GM21423 (cell line): ENCODE results near the gene LSS.
"Not testable (repeated sequence)": the region's sequence is repeated elsewhere in the genome, so short reads cannot be mapped to it uniquely, and the experiment has no call there.

Source experiments
- ATAC-seq: cut with Tn5 transposase; IDR thresholded peaks from one replicate; pipeline ENCODE4 v1.9.1; 2021; ENCODE audit warnings: mild to moderate bottlenecking, moderate library complexity; ENCODE audit not compliant: unreplicated experiment

The LSS gene

DNA sequence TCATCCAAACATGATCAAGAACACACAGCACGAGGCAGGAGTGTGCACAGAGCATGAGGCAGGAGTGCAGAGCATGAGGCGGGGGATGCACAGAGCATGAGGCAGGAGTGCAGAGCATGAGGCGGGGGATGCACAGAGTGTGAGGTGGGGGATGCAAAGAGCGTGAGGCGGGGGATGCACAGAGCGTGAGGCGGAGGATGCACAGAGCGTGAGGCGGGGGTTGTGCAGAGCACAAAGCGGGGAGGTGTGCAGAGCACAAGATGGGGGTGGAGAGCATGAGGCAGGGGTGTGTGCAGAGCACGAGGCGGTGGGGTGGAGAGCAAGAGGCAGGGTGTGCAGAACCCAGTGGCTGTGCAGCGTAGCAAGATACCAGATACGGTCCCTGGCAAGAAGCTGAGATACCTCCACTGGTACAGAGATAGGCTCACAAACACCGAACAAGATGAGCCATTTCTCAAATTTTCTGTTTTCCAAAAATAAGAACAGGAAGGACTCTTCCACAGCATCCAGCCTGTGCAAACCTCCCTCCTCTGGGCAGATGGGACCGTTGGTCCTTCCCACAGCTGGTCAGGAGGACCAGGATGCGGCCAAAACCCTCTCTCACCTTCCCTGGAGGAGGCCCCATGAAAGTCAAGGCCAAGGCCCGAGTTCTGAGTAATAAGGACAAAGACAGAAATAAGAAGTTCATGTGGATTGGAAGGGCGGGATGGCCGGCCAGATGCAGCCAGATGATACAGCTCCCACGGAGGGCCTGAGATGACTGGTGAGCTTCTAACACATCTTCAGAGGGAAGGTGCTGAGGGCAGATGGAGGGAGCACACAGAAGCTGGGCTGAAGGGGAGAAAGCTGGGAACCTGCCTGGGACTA lies 56.3 kb downstream of the LSS start:
- no peak for ATAC-seq

DNA sequence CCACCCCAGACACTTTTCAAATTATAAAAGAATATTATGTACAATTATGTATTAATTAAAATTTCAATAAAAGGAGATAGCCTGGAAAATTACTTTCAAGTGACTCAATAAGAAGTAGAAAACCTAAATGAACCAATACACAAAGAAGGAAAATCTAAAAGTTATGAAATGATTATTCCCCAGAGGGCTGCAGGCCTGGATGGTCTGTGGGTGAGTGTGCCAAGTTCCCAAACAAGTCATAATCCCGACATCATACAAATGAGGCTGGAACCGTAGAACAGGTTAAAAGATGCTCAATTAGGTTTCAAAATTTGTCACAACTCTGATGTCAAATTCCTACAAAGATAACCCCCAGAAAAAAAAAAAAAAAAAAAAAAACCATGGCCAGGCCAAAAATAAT lies 57.0 kb downstream of the LSS start:
- no peak for ATAC-seq

DNA sequence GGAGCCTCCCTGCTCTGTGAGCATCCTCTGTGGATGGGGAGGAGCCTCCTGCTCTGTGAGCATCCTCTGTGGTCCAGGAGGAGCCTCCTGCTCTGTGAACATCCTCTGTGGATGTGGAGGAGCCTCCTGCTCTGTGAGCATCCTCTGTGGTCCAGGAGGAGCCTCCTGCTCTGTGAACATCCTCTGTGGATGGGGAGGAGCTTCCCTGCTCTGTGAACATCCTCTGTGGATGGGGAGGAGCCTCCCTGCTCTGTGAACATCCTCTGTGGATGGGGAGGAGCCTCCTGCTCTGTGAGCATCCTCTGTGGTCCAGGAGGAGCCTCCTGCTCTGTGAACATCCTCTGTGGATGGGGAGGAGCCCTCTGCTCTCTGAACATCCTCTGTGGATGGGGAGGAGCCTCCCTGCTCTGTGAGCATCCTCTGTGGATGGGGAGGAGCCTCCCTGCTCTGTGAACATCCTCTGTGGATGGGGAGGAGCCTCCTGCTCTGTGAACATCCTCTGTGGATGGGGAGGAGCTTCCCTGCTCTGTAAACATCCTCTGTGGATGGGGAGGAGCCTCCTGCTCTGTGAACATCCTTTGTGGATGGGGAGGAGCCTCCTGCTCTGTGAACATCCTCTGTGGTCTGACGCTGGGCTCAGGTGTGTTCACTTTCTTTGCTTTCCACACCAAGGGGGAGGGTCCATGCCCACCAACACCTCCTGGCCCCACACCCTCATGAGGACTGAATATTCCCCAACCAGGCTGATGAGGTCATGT lies 58.0 kb downstream of the LSS start:
- ATAC-seq = not testable (repeated sequence)

DNA sequence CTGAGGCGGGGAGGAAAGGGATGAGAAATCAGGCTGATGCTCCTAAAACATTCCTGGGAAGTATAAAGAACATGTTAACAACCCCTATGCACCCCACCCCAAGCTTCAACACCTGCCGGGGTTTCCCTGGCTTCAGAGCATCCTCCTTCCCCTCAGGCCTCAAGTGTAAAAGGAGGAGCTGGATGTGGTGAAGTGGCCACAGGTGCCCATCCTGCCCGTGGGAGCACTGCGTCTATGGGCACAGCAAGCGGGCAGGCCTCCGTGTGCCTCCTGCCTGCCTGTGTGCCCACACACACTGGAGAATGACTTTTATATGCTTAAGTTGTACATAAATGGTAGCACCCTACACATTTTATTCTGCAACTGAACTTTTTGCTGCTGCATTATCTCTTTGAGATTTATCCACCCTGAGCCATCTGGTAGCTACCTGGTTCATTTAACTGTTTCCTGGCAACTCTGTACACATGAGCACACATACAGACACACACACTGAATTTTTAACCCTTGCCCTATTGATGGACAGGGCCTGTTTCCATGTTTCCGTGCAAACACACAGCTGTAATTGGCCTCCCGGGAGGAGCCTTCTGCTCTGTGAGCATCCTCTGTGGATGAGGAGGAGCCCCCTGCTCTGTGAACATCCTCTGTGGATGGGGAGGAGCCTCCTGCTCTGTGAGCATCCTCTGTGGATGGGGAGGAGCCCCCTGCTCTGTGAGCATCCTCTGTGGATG lies 59.8 kb downstream of the LSS start:
- no peak for ATAC-seq

DNA sequence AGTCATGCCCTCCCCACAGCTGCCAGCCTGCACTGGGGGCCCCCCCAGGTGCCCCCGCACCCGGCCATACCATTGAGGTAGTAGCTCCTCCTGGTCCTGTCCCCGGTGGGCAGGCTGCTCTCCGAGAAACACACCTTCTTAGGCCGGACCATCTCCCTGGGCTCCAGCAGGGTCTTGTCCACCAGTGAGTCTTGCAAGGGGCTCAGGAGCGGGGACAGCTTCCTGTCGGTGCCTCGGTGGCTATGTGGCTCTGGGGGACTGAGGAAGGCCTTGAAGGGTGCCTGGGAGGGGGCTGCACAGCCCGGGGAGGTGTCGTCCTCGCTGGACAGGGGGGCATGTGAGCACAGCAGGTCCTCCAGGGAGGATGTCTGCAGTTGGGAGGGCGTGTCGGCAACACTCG lies 60.3 kb downstream of the LSS start:
- no peak for ATAC-seq

DNA sequence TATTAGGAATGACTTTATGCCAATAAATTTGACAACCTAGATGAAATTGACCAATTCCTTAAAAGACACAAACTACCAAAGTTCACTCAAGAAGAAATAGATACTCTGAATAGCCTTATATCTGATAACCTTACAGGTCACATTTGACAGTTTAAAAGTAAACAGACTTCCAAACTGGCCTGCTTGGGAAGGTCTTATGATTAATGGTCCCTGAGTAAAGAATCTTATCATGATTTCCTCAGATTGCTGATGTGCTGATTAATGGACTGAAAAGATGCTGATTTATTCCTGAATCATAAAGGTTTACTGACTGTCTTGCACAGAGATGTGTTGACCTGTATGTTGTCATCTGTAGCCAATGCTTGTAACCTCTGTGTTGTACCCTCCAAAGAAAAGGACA lies 63.5 kb downstream of the LSS start:
- no peak for ATAC-seq

DNA sequence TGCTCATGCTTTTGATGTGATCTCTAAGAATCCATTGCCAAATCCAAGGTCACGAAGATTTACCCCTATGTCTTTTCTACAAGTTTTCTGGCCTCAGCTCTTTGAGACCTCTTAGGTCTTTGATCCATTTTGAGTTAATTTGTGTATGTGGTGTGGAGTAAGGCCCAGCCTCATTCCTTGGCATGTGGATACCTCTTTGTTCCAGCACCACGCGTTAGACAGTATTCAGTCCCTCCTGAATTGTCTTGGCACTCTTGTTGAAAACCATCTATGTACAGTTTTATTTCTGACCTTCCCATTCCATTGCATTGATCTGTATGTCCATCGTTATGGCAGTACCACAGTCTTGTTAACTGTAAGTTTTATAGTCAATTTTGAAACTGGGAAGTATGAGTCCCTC lies 65.2 kb downstream of the LSS start:
- ATAC-seq = no peak

DNA sequence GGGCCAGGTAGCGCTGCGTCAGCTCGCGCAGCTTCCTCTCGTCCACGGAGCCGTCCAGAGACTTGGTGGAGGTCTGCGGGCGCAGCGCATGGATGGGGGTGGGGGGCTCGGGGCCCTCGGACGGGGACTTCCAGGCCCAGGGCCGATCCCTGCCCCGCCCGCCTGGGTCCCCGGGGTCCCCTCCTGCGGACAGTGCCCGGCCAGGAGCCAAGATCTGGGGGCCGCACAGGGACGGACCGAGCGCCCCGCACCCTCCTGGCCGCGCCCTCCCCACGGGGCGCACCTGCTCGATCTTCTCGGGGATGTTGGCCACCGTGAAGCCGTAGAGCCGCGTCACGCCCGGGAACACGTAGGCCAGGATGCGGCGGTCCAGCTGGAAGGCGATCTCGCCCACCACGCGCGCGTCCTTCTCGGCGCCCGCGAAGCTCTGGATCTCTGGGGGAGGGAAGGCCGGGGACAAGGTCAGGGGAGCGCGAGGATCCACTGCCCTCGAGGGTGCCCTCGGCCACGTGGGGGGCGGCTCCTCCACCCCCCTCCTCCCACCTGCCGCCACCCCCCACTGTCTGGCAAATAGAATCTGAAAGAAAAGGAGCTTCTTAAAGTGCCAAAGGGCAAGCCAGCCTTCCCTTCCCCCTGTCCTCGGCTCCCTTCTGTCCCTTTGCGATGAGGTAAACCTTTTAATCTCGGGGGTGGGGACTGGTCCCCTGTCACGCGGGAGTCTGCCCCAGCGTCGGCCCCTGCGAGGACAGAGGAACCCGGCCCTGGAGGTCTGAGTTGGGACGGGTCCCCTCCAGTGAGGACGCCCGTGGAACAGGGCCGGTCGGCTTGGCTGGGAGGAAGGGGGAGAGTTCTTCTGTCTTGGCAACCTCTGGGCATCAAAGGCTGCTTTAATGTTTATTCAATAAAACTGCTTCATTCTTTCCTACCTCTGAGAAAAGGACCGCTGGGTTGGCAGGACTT lies 66.7 kb downstream of the LSS start:
- no peak for ATAC-seq

DNA sequence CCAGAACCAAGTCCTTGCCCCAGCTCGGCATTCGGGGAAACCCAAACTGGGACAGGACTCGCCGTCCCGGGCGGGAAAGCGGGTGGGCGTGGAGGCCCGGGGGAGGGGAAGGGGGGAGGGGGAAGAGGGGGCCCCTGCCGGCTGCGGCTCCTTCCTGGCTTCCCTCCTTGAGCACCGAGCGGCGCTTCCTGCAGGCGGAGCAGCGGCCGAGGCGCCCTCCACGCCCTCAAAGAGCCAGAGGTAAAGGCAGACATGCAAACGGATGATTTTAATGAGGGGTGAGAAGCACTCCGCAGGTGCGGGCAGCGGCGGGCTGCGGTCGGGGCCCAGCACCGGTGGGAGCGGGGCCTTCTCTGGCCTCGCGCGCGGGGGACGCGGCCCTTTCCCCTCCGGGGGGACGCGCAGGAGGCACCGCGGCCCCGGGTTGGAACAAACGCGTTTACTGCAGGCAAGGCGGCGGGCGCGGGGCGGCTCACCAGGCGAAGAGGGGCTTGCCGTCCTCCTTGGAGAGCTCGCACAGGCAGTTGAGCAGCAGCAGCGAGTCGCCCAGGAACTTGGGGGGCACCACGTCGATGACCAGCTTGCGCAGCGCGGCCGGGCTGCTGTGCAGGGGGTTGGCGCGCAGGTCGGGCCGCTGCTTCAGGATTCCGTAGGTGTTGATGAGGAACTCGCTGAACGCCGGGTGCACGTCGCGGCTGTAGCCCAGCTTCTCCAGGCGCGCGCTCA lies 67.5 kb downstream of the LSS start:
- no peak for ATAC-seq

DNA sequence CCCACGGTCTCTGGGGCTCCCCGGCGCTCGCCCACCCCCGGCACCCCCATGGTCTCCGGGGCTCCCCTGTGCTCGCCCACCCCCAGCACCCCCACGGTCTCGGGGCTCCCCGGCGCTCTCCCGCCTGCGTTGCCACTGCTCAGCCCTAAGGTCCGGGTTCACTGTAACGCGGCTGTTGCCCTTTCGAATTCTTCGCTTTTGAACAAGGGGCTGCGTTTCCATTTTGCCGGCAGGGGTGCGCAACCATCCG lies 68.0 kb downstream of the LSS start:
- no peak for ATAC-seq

DNA sequence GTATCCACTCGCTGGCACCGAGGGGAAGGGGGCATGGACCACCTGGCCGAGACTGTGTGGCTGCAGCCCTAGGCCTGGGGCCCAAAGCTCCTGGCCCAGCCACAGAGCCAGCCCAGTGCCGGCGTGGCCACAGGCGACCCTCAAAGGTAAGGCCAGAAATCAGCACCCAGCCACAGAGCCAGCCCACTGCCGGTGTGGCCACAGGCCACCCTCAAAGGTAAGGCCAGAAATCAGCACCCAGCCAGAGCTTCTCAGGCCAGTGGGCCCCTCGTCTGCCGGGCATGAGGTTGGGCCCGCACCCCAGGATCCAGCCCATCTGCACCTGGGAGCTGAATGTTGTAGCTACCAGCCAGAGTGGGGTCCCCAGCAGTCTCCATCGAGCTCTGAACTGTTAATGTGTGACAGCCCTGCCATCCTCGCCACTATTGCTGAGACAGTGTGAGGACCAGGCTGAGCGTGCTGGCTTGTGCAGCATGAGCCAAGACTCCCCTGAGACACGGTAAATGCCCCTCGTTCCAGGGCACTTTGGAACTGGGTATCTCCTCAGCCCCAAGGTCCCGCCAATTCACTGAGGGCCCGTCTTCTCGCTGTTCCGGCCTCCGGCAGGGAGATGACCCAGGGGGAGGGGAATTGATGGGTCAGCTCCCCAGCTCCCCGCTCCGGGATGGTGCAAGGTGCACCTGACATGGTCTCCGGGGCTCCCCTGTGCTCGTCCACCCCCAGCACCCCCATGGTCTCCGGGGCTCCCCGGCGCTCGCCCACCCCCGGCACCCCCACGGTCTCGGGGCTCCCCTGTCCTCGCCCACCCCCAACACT lies 68.5 kb downstream of the LSS start:
- no peak for ATAC-seq

DNA sequence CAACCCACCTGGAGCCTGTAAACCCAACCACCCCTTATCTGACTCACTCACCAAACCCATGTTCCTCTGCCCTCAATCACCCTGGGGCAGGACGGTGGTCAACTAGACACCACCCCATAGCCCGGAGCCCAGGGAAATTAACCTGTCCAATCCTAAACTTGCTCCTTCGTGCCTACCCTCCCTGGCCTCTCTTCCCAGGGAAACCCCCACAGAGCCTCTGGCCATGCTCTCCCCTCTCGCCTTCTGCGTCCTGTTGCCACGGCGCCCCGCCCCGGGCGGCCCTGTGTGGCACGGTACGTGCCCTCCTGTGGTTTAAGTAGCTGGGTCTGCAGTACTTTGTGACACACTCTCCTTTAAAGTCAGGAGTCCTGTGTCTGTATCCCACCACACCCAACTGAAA lies 69.2 kb downstream of the LSS start:
- no peak for ATAC-seq

DNA sequence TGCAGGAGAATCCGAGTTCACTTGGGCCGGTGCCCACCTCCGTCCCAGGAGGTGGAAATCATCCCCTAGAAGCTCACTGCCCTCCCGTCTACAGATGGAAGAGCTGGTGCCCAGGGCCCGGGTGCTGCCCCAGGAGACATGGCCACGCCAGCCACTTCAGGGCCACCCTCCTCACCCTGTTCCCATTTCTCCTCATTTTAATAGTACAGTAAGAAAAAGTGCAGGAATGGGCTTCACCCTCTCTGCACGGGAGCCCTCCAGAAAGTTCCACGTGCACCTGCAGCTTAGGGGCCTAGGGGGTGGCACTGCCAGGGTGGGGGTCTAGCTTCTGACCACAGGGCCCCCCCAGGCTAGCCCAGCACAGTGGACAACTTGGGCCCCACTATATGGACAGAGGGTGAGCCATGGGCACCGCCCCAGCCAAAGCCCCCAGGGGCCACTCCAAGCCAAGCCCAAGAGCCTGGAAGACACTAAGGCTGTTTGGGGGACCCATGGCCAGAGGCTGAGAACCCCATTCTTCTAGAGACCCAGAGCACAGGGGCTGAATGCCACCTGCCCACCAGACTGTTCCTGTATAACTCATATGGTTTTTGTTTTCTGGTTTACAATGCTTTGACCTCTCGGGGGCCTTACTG lies 69.8 kb downstream of the LSS start:
- no peak for ATAC-seq

DNA sequence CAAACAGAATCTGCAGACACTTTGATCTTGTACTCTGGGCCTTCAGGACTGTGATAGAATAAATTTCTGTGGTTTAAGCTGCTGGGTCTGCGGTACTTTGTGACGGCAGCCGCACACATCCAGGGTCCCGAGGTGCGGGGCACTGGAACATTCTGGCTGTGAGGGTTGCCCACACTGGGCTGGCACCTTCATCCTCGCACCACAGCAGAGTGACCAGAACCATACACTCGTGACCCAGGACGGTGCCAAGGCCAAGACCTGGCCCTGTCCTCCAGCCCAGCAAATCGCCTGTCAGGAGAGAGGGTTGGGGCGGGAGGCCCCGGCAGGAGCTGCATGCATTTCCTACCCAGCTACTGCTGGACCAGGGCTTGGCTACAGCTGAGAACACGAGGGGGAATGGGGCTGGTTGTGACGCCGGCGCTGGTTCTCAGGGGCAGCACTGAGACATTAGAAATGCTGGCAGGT lies 70.6 kb downstream of the LSS start:
- ATAC-seq = no peak

DNA sequence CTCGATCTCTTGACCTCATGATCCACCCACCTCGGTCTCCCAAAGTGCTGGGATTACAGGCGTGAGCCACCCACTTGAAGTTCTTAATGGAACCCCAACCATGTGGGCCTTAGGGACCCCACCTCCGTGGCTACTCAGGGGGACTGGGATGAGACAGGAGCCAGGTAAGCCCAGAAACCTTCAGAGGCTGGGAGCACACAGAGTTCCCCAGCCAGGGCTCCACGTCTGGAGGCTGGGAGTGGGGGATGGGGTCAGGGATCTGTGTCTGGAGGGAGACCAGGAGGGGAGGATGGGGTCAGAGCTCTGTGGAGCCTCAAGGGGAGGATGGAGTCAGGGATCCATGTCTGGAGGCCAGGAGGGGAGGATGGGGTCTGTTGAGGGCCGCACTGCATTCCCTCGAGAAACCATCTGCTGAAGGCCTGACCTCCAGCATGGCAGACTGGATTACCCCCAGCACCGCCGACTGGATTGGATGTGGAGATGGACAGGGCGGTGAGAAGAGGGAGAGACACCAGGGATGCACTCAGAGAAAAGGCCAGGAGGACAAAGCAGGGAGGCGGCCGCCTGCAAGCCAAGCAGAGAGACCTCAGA lies 71.1 kb downstream of the LSS start:
- no peak for ATAC-seq

DNA sequence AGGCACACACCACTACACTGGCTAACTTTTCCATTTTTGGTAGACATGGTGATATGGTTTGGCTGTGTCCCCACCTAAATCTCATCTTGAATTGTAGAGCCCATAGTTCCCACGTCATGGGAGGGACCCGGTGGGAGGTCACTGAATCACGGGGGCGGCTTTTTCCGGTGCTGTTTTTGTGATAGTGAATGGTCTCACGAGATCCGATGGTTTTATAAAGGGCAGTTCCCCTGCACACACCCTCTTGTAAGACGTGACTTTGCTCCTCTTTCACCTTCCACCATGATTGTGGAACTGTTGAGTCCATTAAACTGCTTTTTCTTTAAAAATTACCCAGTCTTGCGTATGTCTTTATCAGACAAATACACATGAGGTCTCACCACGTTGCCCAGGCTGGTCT lies 71.9 kb downstream of the LSS start:
- no peak for ATAC-seq

DNA sequence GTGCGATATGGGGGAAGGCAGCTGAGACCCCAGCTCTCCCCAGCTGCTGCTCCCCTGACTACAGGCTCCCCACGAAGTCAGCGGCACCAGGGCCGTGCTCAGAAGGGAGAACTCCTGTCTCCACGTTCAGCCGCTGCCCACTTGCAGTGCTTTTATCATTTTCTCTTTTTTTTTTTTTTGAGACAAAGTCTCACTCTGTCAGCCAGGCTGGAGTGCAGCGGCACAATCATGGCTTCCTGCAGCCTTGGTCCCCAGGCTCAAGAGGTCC lies 72.3 kb downstream of the LSS start:
- ATAC-seq = no peak

DNA sequence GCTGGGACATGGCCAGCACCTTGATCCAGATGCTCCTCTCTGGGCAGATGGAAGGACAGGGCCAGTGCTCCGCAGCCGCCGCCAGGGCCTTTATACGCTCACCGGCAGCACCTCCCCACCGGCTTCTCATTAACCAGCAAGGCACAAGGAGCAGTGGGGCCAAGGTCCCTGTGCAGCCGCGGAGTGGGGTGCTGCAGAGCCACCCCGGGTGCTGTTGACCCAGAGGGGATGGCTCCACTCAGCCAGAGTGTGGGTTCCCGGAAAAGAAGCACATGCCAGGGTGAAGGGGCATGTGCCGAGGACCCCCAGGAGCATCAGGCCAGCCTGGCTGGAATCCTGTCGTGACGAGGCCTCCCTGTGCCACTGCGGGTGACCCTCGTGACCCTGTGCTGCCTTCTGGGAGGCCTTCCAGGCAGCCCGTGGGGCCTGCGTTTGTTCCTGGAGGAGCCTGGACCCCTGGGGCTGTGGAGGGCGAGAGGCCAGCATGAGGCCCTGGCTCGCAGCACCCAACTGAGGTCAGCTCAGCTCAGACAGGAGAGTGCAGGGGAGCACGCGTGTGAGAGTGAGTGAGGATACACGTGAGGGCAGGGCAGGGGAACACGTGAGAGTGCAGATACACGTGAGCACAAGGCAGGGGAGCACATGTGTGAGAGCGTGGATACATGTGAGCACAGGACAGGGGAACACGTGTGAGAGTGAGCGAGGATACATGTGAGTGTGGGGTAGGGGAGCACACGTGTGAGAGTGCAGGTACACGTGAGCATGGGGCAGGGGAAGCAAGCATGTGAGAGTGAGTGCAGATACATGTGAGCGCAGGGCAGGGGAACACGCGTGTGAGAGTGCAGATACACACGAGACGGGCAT lies 72.8 kb downstream of the LSS start, which contains the start of gene FTCD:
FTCD (minus strand) TSS at position 66 of the 864 bp plus-strand sequence; CDS start at position 10, 56 bp downstream.
- no peak for ATAC-seq
